Endometrial microvascular endothelial cells (primary cell): ENCODE measurements around the gene ANKIB1. TPM values are rescaled to one million over a fixed set of nuclear protein-coding genes. Genes with fewer than 3 reads are reported as not detected.
"Not testable (repeated sequence)": the region's sequence is repeated elsewhere in the genome, so short reads cannot be mapped to it uniquely, and the experiment has no call there.

Experiments used
- in situ Hi-C: cut with HindIII; loops from 2 replicates; pipeline ENCODE4 v1.10.0; 2017; ENCODE audit warnings: low sequenced_read_pairs, low pct_unique_long_range_greater_than_20kb; ENCODE audit errors: inconsistent ontology term
- total RNA-seq: library from RNA; depleted of rRNA; stranded (reverse); fragments of >200 nt; gene quantifications from one replicate; pipeline ENCODE4 v1.2.3, GENCODE V29; 2015; ENCODE audit errors: inconsistent ontology term

Gene ANKIB1
- total RNA-seq, 1 donor from 2014 or later = 26.6 TPM

- in situ Hi-C loops = no loop called here
These were observed 181.4 kb downstream of the ANKIB1 start for GRCh38 chr7:92427193-92427592.

GRCh38 chr7:92432299-92432946 is 186.6 kb downstream of the ANKIB1 start:
- in situ Hi-C loops = no loop called here

- in situ Hi-C loops = no loop called here
These were observed 187.2 kb downstream of the ANKIB1 start for GRCh38 chr7:92433019-92433418.

GRCh38 chr7:92435542-92435941 is 189.8 kb downstream of the ANKIB1 start:
- in situ Hi-C loops = no loop called here

- in situ Hi-C loops = no loop called here
These were observed 191.1 kb downstream of the ANKIB1 start for GRCh38 chr7:92436612-92437445.

- in situ Hi-C loops = no loop called here
These were observed 192.2 kb downstream of the ANKIB1 start for GRCh38 chr7:92437956-92438491.

GRCh38 chr7:92442720-92443119 is 196.9 kb downstream of the ANKIB1 start:
- in situ Hi-C loops = not testable (repeated sequence)

- in situ Hi-C loops = no loop called here
These were observed 201.1 kb downstream of the ANKIB1 start for GRCh38 chr7:92446869-92447344.

GRCh38 chr7:92447345-92448204 is 201.8 kb downstream of the ANKIB1 start, which contains the start of gene GATAD1:
Gene GATAD1, plus strand, starts transcription at chr7:92447482. Its CDS starts 248 bp downstream, at chr7:92447730.
- in situ Hi-C loops = no loop called here

GRCh38 chr7:92448205-92448747 is 202.5 kb downstream of the ANKIB1 start:
- in situ Hi-C loops = no loop called here

Other genes with a start within 250 kb of the ANKIB1 start
- 64.5 TPM for gene CYP51A1, start 111.5 kb upstream of the ANKIB1 start, total RNA-seq
- gene LRRD1, start 66.8 kb upstream of the ANKIB1 start, total RNA-seq = not detected
- gene KRIT1, start 60 bp upstream of the ANKIB1 start, total RNA-seq = 25.9 TPM
- gene GATAD1, start 201.5 kb downstream of the ANKIB1 start, total RNA-seq = 15.4 TPM
- gene ERVW-1, start 232.0 kb downstream of the ANKIB1 start, total RNA-seq = not detected